ENCODE data around the gene HOXB5.
A peak's percentile ranks its signal among the peaks of the same experiment; 100 is the strongest.

The HOXB5 gene

DNA sequence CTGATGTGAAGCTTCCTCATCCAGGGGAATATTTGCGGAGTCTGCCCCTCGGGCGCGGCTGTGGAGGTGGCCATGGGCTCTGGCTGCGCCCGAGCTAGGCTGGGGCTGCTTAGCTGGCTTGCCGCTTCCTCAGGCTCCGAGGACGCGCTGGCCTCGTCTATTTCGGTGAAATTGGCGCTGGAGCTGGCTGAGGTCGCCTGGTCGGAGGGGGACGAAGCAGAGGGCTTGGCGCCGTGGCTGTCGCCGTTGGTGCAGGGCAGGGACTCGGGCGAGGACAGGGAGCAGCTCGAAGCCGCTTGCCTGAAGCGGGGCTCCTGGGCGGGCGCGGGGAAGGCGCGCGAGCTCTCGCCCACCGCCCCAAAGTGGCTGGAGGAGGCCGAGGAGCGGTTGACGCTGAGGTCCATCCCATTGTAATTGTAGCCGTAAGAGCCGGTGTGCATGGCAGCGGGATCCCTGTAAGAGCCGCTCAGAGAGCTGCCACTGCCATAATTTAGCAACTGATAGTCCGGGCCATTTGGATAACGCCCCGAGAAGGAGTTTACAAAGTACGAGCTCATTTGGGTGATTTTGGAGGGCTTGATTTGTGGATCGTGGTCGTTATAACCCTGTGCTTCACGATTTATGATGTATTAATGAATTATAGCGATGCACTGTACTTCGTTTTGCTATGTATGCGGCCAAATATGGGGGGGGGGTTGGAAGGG lies at the start of gene HOXB5:
Gene HOXB5 (minus strand): TSS at position 654 of the 704 bp plus-strand sequence. CDS start 97 bp downstream, at position 557.
- no peak for DNase-seq (ENCODE audit: low spot score)

DNA sequence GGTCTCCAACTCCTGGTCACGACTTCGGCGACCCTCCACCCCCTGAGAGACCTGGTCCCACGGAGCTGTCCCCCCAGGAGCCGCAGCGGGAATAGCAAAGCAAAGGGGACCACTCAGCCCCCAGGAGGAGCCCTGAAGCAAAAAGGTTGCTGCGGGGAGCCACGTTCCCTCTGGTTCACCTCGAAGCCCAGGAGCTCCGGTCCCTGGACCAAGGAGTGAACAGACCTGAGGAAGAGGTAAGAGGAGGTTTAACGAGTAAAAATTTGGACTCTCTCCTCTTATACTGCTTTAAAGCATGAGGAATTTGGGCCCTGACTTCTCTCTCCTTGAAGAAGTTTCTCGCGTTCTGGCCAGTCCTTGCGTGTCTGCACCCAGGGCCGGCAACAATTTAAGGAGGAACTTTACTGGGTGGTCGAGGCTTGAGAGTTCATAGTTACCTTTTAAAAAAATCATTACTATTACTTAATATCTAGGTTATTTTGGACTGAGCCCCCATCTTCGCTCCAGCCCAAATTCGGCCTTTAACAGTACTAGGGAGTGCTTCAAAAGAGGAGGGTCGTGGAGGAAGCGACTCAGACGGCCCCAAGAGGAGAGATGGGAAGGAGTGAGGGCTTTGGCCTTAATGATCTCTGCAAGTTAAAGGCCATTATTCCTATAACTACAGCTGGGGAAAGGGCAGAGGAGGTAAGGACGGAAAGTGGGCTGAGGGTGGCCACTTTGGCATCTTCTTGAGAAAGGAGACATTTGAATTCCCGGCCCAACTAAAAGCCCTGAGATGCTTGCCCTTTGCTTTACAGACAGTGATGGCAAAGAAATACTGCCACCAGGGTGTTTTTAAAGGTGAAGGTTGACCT lies 49.5 kb upstream of the HOXB5 start:
- peak; percentile 15 for DNase-seq (ENCODE audit: low spot score)

DNA sequence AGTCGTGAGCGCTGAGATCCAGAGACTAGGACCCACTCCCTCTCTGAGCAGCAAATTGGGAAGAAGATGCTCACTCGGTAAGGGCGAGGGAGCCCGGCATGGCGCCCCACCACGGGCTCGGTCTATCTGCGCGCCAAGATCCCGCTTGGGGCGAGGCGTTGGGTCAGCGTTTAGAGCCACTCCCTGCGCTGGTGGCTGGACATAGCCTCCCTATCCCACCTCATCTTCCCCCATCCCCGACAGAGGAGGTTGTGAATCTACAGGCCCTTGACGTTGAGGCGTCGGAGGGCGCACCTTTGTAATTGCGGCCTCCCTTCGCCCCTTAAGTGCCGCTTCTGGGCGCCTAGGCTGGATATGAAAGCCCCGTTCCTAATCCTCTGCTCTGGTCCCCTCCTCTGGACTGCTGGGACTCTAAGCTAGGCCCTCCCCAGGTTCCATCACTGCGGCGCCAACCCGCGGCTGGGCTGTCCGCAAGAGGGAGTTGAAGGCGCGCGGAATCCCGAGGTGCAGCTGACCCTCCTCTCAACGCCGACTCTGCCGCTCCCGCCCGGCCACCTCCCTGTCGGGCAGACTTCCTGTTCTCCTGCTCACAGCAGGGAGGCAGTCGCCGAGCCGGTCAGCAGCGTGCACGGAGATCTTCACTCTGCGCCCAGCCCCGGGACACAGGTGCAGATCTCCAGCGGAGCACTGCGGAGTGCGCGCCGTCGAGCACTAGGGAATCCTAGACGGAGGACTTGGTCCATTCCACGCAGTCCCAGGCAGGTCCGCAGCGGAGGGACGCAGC lies 48.7 kb upstream of the HOXB5 start:
- no peak for DNase-seq (ENCODE audit: low spot score)

DNA sequence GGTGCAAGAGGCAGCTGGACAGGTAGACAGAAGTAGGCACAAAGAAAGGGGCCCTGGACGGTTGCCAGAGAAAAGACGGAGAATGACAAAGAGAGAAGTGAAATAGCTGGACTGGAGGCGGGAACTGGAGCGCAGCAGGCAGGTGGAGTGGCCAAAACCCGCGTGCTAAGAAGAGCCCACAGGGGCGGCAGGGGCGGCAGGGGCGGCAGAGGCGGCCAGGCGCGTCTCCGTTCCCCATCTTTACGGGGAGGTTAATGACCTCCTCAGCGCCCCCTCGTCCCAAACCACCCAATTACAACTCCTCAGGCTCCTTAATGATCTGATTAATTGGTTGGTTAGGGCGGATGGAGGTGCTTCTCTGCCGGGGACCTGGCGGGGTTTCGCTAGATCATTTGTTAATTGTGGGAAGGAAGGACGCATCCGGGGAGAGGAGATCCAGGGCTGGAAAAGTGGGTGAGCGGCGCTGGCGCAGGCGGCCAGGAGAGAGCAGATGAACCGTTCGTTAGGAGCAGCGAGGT lies 48.0 kb upstream of the HOXB5 start:
- DNase-seq (ENCODE audit: low spot score): no peak

DNA sequence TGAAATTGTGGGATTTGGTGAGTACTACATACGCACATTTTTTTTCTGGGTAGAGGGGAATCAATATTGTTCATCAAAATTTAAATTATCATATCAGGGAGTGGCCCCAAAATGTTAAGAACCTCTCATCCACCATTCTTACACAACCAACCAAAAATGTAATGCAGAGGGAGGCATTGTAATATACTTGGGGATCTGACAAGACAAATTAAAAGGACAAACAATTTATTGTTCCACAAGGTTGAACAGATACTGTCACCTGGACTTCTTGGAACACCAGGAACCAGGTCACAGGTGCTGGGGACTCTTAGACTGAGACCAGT lies 47.2 kb upstream of the HOXB5 start:
- DNase-seq (ENCODE audit: low spot score): no peak

DNA sequence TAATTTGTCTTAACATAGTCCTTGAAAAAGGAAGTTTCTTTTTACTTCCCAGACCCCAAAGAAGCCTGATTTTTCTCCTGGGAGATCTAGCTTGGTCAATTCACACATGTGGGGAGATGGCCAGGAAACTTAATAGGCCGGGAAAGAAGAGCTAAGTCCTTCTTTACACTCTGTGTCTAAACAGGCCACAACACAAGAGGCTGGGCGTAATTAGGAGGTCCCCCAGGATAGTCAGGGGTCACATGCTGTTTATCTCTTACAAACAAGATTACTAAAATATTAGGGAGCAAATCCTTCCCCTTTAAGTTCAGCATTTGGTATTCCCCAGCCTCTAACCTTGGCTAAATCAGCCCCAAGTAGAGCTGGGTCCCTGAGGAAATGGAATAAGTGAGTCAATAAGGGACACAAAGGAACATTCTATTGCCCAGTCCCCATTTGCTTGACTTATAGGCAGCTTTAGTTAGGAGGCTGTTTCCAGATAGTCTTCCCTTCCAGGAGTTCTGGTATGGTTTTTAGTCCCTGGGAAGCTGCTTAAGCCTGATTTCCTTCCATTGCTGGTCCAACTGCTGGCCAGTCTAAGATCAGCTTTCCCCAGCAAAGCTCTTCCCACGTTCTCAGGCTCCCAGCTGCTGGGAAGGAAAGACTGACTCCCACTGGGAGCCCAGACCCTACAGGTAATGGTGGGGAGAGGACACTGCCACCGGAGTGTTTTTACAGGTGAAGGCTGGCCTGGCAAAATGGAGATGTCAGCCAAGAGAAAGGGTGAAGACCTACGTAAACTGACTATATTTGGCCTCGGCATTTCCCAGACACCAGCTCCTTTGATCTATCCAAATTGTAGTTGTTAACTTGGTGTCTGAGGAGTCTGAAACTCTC lies 46.6 kb upstream of the HOXB5 start:
- DNase-seq (ENCODE audit: low spot score): no peak

DNA sequence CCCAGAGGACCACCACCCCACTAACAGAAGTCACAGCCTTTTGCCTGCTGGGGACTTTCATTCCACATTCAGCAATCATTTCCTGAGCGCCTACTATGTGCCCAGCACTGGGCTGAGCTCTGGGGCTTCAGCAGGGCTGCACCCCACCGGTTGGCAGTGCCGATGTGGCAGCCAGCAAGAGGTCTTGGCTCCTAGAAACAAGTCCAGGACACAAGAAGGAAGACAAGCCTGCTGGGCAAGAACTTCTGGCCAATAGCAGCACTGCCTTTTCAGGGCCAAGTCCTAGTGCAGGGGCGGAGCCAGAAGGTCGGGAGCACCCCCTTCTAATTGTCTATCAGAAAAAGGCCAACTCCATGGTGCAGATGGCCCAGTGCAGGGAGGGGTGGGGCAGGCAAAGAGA lies 45.6 kb upstream of the HOXB5 start:
- DNase-seq (ENCODE audit: low spot score): no peak

DNA sequence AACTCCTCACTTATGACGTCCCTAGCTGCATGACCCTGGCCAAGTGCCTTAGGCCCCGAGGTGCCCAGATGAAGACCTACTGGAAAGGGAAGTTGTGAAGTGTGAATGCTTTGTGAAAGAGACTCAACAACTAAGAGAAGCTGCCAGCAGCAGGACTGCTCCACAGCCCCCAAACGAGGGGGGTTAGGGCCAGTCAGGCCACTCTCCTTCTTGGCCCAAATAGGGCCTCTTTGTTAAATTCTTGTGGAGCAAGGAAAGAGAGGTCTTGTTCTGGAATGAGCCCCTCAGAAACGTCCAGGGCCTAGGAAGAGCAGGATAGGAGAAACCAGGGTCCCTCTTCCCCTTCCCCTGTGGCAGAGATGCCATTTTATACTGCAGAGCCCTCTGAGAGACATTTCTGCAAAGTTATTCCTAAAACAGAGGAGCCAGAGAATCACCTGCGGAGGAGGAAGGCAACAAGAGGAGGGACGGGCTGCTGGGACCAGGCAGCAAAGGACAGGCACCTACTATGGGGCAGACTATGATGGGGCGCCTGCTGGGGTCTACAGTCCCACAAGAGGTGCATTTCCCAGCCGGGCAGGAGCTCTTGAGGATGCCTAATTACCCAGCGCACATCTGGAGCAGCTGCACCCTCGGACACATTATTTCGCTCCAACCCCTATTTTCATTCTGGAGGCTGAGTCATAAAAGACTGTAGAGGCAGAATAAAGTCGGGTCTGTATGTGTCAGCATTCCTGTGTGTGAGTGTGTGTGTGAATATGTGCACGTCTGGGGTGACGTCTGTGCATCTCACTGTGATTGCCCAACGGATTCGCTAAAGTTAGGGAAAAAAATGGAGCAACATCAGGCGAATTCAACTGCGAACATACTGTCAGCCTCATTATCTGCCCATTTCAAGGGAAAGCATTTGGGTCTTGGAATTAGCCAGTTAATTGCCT lies 44.0 kb upstream of the HOXB5 start:
- DNase-seq (ENCODE audit: low spot score): no peak

DNA sequence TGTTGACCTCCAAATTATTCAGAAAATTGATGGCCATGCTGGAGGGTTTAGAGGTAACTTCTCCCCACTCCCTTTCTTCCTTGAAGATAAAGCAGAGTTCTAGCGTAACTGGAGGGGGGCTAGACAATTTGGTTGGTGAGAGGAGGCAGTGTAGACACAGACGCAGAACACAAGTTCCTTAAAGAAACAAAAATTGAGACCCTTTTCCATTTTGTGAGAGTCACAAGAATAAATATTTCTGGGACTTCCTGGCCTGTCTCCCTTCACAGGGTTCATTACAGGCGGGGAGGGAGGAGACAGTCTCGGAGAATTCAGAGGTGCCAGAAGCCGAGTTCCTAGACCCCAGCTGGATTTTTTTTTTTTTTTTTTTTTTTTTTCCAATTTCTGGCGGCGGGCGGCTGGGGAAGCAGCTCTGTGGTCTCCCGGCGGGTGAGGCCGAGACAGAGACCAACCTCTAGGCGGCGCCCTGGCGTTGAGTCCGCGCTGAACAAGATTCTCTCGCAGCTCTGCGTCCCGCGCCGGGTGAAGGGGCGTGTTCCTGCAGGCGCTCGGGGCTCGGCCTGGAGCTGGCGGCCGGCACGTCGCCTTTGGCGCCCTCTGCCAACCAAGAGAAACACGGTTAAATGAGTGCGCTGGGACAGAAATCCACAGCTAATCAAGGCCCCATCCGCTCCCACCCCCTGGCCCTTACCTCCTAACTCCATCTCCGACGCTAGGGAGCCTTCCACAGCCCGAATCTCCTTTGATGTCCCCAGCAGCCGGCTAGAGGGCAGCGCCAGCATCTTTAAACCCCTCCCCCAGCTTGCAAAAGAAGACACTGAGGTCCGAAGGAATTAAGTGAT lies 42.8 kb upstream of the HOXB5 start:
- peak; percentile 97 for DNase-seq (ENCODE audit: low spot score)

DNA sequence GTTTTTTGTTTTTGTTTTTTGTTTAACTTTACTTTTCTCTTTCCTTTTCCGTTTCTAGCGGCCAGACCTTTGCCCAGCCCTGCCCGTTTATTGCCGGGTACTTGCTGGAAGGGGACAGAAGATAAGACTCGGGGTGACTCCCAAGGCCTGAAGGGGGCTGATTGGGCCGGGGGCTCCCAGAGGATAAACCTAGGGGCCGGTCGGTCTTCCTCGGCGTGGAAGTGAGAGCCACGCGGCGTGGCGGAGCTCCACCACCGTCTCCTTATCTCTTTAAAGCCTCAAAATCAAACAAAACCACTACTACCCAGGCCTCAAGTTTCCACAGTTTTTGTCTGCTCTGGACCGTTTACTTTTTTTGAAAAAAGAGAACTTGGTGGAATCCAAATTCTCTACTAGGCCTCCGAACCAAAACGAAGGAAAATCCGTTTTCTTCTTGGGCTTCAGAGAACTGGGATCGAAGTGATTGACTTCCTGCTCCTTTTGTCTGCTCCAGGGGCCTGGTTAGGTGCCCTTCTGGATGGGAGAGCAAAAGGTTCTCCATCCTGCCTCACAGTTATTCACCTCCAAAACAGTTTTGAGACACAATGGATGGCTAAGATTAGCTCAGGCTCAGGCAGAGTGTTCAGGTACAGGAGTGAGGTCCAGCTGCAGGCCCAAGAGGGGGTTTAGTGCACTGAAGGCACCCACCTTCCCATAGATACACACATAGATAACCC lies 41.1 kb upstream of the HOXB5 start:
- no peak for DNase-seq (ENCODE audit: low spot score)

DNA sequence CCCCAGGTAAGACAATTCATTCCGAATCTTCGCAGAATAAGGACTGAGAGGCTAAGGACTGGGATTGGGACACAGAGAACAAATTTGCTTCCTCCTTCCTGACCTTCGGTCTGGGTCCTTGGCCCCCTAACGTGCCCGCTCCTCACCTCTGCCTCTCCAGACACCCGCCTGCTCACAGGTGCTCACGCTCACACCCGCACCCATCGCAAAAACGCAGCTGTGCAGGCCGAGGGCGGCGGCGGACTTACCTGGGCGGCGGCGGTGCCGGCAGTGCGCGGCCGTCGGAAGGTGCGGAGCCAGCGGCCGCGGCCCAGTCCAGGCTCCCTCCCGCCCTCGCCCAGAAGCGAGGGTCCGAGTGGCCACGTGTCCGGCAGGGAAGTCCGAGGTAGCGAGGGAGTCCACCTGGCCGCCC lies 39.7 kb upstream of the HOXB5 start:
- DNase-seq (ENCODE audit: low spot score): no peak

DNA sequence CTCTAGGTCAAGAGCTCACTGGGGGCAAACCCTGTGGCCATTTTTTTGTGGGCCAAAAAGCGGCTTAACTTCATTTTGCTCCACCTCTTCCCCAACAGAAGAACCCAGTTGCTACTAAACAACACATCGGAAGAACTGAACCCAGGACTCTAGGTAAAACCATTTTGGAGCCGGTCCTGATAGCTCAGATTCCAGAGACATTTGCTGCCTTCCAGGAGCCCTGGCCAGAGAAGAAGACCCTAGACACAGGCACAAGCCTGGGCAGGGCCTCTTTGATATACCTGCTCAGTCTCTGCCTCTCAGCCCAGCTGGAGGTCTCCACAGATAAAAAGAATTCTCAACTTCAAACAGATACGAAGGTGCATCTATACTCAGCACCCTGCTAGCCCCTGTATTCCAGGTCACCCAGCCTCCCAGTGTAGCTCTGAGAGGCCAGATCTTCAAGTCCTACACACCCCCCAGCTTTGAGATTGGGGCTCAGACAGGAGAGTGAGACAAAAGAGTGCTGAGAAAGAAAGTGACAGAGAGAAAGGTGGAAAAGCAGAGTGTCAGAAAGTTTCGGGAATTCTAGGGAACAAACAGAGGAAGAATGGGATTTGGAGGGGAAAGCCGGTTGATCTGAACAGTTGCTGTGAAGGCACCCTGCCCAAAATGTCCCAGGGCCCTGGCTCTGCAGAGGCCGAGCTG lies 39.1 kb upstream of the HOXB5 start:
- DNase-seq (ENCODE audit: low spot score): no peak

DNA sequence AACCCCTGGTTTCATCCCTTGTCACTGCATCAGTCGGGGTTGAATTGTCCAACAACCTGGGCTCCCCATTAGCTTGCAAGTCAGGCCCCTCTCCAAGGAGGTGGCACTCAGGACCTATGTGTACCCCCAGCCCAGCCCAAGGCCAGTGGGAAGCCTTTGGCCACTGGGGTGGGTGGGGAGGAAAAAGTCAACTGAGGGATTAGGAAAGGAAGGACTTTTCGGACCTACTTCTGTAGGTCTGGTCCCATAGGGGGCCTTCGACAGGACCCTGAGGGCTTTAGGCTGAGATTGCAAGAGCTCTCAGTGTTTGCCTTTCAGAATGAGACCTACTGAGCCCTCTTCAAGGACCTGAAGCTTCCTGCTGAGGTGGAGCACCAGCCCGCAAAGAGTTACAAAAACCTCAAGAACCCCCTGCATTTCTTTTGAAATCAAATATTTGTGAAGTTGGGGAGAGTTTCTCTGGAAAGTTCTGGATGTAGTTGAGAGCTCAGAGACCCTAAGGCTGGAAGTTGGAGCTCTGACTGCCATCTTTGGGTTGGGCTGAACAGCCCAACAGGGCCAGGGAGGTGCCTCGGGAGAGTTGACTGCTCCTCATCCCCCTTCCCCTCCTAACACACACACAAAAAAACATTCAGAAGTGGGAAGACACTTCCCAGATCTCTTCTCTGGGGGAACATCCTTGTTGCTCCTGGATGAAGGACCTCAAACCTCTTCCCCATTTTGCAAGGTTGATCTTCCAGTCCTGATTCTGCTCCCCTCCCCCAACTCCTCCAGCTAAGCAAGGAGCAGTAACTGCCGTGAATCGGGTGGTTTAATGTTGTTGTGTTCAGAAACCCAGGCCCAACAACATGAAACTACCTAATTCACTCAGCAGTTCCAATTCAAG lies 38.4 kb upstream of the HOXB5 start:
- DNase-seq (ENCODE audit: low spot score): no peak

DNA sequence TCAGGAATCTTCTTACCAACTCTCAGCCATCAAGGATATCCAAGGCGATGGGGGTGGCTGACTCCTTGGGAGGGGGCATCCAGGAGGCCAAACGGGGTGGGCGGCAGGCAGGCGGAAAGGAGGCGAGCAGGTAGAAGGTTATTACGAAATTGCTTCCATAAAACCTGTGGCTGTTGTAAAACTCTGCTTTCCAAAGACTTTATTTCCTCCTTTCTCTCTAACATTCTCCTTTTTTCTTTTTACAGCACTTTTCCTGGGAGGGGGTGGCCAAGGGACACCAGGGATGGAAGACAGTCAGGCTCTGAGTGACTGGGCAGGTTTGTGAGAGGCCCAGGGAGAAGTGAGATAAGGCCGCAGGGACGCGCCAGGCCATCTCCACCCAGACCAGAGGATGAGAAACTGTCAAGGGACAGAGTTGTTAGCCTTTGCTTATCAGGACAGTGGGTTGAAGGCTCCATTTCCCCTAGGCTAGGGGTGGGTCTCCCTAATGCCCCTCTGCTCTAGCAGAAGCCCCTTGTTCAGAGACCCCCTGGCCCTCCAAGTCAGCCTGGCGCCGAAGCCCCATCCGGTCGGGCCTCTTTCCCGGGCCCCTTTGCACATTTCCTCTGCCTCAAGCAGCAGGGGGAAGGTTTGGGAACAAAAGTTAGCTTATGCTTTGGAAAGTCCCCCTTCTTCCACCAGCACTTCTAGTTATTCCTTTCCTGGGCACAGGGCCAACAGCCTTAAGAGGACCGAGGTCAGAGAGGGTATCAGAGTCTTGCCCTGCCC lies 37.5 kb upstream of the HOXB5 start:
- no peak for DNase-seq (ENCODE audit: low spot score)

DNA sequence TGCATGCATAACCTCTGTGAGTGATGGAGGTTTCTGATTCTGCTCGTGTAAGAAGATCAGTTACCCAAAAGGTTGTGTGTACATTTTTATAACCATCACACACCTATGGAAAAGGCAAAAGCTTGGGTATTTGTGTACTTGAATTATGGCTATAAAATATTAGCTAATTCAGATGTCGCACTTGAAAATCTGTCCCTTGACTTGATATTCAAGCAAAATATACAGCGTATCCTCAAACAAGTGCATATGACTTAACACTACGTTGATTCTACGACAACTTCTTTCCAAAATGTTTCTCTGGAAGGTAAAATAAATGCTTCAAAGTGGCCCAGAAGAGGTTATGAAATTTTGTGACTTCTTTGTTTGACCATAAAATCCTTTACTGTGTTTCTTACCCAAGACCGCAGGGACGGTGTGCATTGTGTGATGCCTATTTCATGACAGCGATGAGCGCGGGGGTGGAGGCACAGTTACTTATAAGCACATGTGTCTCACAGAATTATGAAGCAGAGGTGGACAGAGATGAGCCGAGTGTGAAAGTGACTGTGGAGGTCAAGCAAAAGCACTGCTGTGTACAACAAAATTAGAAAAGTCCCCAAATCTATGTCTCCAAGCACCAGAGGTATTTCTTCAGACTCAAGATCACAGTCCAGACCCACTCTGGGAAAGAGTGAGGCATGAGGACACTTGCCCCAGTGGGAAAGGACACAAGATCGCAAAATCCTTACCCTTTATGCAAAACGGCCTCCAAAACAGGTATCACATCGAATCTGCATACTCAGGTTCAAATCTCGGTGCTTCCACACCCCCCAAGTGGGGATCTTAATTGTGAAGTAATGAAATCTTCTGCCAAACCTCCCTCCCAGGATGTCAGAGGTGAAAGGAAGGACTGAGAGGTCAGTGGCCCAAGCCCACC lies 36.7 kb upstream of the HOXB5 start:
- DNase-seq (ENCODE audit: low spot score): no peak

All from HuH-7 (cell line).